Neural cell (in vitro differentiated cells): Measurements from ENCODE around the gene MICAL2. TPM values are rescaled to one million over a fixed set of nuclear protein-coding genes. Genes with fewer than 3 reads are reported as not detected.

Experiments used
- H2AFZ ChIP-seq: fragments of 200-600, 300-800 bp; sonication (generic), shearing (Covaris generic); 2 replicates; pipeline ENCODE4 v1.6.0; 2014; ENCODE audit warnings: low read depth, mild to moderate bottlenecking, antibody characterized with exemption, low read length, moderate library complexity
- H3F3A ChIP-seq: fragments of 200-600 bp; shearing (Covaris generic); 2 replicates; pipeline ENCODE4 v1.6.1; 2016; ENCODE audit warnings: mild to moderate bottlenecking, moderate library complexity, mixed read lengths, antibody characterized with exemption, low read length; ENCODE audit not compliant: insufficient read depth, poor library complexity, severe bottlenecking
- H3K27ac ChIP-seq: fragments of 200-600, 300-800 bp; sonication (generic), shearing (Covaris generic); 2 replicates; pipeline ENCODE4 v1.5.1; 2014; ENCODE audit warnings: mild to moderate bottlenecking, low read length, moderate library complexity
- H3K27me3 ChIP-seq: fragments of 300-800, 200-600 bp; sonication (generic), shearing (Covaris generic); 2 replicates; pipeline ENCODE4 v1.6.0; 2014; ENCODE audit warnings: mild to moderate bottlenecking, low read depth, low read length, moderate library complexity; ENCODE audit not compliant: insufficient read depth
- H3K36me3 ChIP-seq: fragments of 300-800, 200-600 bp; sonication (generic), shearing (Covaris generic); 2 replicates; pipeline ENCODE4 v1.5.1; 2014; ENCODE audit warnings: mild to moderate bottlenecking, antibody characterized with exemption, low read length, moderate library complexity; ENCODE audit not compliant: insufficient read depth
- H3K4me2 ChIP-seq: fragments of 300-800, 200-600 bp; sonication (generic), shearing (Covaris generic); 2 replicates; pipeline ENCODE4 v1.6.0; 2014; ENCODE audit warnings: mild to moderate bottlenecking, low read length
- H3K4me3 ChIP-seq: fragments of 300-800, 200-600 bp; sonication (generic), shearing (Covaris generic); 2 replicates; pipeline ENCODE4 v1.5.1; 2014; ENCODE audit warnings: mild to moderate bottlenecking, low read length, moderate library complexity
- H3K79me2 ChIP-seq: fragments of 200-600 bp; shearing (Covaris generic); replicated peaks from 2 replicates; pipeline ENCODE4 v1.6.0; 2014; ENCODE audit warnings: mild to moderate bottlenecking, low read length, moderate library complexity; ENCODE audit not compliant: insufficient read depth
- H3K9ac ChIP-seq: fragments of 300-800, 200-600 bp; sonication (generic), shearing (Covaris generic); 2 replicates; pipeline ENCODE4 v1.6.1; 2016; ENCODE audit warnings: mild to moderate bottlenecking, low read length, mixed read lengths
- H3K9me2 ChIP-seq: fragments of 200-600 bp; shearing (Covaris generic); 2 replicates; pipeline ENCODE4 v1.6.1; 2016; ENCODE audit warnings: mild to moderate bottlenecking, low read length, mixed read lengths; ENCODE audit not compliant: insufficient read depth
- H3K9me3 ChIP-seq: fragments of 200-600, 300-800 bp; sonication (generic), shearing (Covaris generic); 2 replicates; pipeline ENCODE4 v1.6.1; 2016; ENCODE audit warnings: mild to moderate bottlenecking, mixed run types, low read length, moderate library complexity, mixed read lengths
- H4K20me1 ChIP-seq: fragments of 200-600 bp; shearing (Covaris generic); 2 replicates; pipeline ENCODE4 v1.6.1; 2016; ENCODE audit warnings: mild to moderate bottlenecking, mixed run types; ENCODE audit not compliant: insufficient read depth
- EP300 ChIP-seq: fragments of 450-650 bp; conservative IDR thresholded peaks from 2 replicates; pipeline ENCODE4 v1.6.1; 2014; ENCODE audit warnings: antibody characterized with exemption, mild to moderate bottlenecking, moderate library complexity; ENCODE audit not compliant: poor library complexity, severe bottlenecking
- EZH2 ChIP-seq: fragments of 200-600, 300-800 bp; shearing (Covaris generic), sonication (generic); IDR thresholded peaks from 2 replicates; pipeline ENCODE4 v1.6.1; 2014; ENCODE audit warnings: antibody characterized with exemption, low read length, borderline replicate concordance, mild to moderate bottlenecking; ENCODE audit not compliant: insufficient read depth, poor library complexity, severe bottlenecking
- MXI1 ChIP-seq: fragments of 450-650 bp; conservative IDR thresholded peaks from 2 replicates; pipeline ENCODE4 v1.6.1; 2014; ENCODE audit warnings: antibody characterized with exemption, mild to moderate bottlenecking; ENCODE audit not compliant: poor library complexity, severe bottlenecking
- POLR2AphosphoS5 ChIP-seq: IDR thresholded peaks from 2 replicates; pipeline ENCODE4 v1.6.1; 2012
- RAD21 ChIP-seq: fragments of 450-650 bp; conservative IDR thresholded peaks from 2 replicates; pipeline ENCODE4 v1.6.1; 2014; ENCODE audit warnings: antibody characterized with exemption, mild to moderate bottlenecking, moderate library complexity
- SMC3 ChIP-seq: fragments of 450-650 bp; conservative IDR thresholded peaks from 2 replicates; pipeline ENCODE4 v1.6.1; 2014; ENCODE audit warnings: antibody characterized with exemption, mild to moderate bottlenecking, moderate library complexity; ENCODE audit not compliant: poor library complexity
- TAF1 ChIP-seq: IDR thresholded peaks from 2 replicates; pipeline ENCODE4 v1.6.1; 2012; ENCODE audit warnings: low read depth
- polyA plus RNA-seq: library from polyadenylated mRNA; depleted of rRNA; stranded (reverse); fragments of >200 nt; gene quantifications from 2 replicates; pipeline ENCODE4 v1.2.3, GENCODE V29; 2014
- TF ChIP-seq, protein P1 (sequence below): IDR thresholded peaks from 2 replicates; pipeline ENCODE4 v1.6.1; 2012; ENCODE audit warnings: borderline replicate concordance
- TF ChIP-seq, protein P2 (sequence below): fragments of 450-650 bp; IDR thresholded peaks from 2 replicates; pipeline ENCODE4 v1.5.1; 2014; ENCODE audit warnings: antibody characterized with exemption, mild to moderate bottlenecking, moderate library complexity; ENCODE audit not compliant: poor library complexity, severe bottlenecking

MICAL2 gene
- polyA plus RNA-seq, 1 donor from 2014 or later: 2.2 TPM

DNA sequence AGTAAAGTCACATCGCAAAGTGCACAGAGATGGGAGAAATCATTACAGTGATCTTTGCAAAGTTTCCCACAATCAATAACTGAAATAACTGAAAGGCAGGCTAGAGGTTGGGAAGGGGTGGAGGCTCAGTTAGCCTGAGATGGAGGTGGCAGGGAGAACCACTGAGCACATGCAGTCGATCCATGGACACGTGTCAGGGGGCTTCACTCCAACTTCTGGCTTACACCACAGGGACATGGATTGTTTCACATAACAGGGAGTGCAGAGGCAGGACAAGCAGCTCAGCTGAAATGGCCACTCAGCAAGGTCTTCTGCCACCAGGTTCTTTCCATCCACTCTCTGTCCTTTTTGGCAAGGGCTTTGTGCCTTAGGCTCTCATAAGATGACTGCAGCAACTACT lies 35.1 kb upstream of the MICAL2 start:
- no peaks in the 10 kb centered on the region for H3K9me2 ChIP-seq
- H2AFZ ChIP-seq: no peak overlapping the region
- H3K79me2 ChIP-seq: no peaks in the 10 kb centered on the region
- H3K9ac ChIP-seq: no peak overlapping the region
- H3K27ac ChIP-seq: peak overlapping the region; percentile 55
- TF ChIP-seq EZH2: no peak
- TF ChIP-seq, protein P1, sequence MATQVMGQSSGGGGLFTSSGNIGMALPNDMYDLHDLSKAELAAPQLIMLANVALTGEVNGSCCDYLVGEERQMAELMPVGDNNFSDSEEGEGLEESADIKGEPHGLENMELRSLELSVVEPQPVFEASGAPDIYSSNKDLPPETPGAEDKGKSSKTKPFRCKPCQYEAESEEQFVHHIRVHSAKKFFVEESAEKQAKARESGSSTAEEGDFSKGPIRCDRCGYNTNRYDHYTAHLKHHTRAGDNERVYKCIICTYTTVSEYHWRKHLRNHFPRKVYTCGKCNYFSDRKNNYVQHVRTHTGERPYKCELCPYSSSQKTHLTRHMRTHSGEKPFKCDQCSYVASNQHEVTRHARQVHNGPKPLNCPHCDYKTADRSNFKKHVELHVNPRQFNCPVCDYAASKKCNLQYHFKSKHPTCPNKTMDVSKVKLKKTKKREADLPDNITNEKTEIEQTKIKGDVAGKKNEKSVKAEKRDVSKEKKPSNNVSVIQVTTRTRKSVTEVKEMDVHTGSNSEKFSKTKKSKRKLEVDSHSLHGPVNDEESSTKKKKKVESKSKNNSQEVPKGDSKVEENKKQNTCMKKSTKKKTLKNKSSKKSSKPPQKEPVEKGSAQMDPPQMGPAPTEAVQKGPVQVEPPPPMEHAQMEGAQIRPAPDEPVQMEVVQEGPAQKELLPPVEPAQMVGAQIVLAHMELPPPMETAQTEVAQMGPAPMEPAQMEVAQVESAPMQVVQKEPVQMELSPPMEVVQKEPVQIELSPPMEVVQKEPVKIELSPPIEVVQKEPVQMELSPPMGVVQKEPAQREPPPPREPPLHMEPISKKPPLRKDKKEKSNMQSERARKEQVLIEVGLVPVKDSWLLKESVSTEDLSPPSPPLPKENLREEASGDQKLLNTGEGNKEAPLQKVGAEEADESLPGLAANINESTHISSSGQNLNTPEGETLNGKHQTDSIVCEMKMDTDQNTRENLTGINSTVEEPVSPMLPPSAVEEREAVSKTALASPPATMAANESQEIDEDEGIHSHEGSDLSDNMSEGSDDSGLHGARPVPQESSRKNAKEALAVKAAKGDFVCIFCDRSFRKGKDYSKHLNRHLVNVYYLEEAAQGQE: no peak
- no peak for TF ChIP-seq RAD21
- no peak for TF ChIP-seq MXI1
- no peak for TF ChIP-seq POLR2AphosphoS5
- no peak for TF ChIP-seq SMC3
- TF ChIP-seq, protein P2, sequence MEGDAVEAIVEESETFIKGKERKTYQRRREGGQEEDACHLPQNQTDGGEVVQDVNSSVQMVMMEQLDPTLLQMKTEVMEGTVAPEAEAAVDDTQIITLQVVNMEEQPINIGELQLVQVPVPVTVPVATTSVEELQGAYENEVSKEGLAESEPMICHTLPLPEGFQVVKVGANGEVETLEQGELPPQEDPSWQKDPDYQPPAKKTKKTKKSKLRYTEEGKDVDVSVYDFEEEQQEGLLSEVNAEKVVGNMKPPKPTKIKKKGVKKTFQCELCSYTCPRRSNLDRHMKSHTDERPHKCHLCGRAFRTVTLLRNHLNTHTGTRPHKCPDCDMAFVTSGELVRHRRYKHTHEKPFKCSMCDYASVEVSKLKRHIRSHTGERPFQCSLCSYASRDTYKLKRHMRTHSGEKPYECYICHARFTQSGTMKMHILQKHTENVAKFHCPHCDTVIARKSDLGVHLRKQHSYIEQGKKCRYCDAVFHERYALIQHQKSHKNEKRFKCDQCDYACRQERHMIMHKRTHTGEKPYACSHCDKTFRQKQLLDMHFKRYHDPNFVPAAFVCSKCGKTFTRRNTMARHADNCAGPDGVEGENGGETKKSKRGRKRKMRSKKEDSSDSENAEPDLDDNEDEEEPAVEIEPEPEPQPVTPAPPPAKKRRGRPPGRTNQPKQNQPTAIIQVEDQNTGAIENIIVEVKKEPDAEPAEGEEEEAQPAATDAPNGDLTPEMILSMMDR: no peak
- TF ChIP-seq EP300: no peak
- no peak for TF ChIP-seq TAF1
- H4K20me1 ChIP-seq: no peaks in the 10 kb centered on the region
- no peak overlapping the region for H3K4me2 ChIP-seq
- H3F3A ChIP-seq: no peaks in the 10 kb centered on the region
- H3K4me3 ChIP-seq: no peak overlapping the region
- H3K9me3 ChIP-seq: no peaks in the 10 kb centered on the region
- H3K27me3 ChIP-seq: no peaks in the 10 kb centered on the region
- no peaks in the 10 kb centered on the region for H3K36me3 ChIP-seq

DNA sequence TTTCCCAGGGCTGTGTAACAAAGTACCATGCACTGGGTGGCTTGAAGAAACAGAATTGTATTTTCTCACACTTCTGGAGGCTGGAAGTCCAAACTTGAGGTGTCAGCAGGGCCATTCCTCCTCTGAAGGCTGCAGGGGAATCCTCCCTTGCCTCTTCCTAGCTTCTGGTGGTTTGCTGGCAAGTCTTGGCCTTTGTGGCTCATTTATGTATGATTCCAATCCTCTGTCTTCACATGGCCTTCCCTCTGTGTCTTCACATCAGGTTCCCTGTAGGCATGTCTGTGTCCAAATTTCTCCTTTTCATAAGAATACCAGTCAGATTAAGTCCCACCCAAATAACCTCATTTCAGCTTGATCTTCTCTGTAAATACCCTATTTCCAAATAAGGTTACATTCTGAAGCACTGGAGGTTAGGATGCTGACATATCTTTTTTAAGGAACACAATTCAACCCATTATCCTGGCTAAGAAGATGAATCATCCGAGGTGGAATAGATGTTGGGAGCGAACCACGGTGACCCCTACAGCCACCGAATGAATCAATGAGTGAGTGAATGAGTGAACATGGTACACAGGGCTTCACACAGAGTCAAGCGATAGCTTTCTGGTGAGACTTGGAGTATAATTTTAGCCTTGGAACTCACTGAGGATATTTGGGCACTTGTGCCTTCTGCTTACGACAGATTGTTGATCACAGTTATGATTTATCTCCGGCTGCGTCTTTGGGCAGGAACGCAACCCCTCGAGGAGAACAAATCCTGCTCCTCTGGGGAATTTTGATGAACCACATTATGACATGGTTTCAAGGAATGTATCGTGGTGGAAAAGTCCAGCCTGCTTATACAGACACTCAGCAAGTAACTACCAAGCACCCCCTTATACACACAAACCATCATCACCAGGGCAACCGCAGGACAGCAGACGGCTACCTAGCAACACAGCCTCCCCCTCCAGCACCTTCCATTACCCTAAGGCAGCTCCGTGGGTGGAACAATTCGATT lies 34.3 kb upstream of the MICAL2 start:
- Histone ChIP-seq H3K4me3 (no peak overlapping the region), H2AFZ (no peak overlapping the region), H3K27me3 (no peaks in the 10 kb centered on the region), H3K27ac (peak overlapping the region; percentile 55), H3K36me3 (no peaks in the 10 kb centered on the region), H3K9me3 (no peaks in the 10 kb centered on the region), H3K79me2 (no peaks in the 10 kb centered on the region), H3K4me2 (no peak overlapping the region), H3K9me2 (no peaks in the 10 kb centered on the region), H3K9ac (peak overlapping the region; percentile 10), H4K20me1 (no peaks in the 10 kb centered on the region), H3F3A (no peaks in the 10 kb centered on the region)
- TF ChIP-seq EP300: peak; percentile 9
- TF ChIP-seq, protein P1: no peak
